Measurements from ENCODE around the gene DLG1. TPM values are rescaled to one million over a fixed set of nuclear protein-coding genes. Genes with fewer than 3 reads are reported as not detected.

DLG1 gene
- total and polyA plus RNA-seq, 8 donors = 17.9 to 173 (median 92.9) TPM

DNA sequence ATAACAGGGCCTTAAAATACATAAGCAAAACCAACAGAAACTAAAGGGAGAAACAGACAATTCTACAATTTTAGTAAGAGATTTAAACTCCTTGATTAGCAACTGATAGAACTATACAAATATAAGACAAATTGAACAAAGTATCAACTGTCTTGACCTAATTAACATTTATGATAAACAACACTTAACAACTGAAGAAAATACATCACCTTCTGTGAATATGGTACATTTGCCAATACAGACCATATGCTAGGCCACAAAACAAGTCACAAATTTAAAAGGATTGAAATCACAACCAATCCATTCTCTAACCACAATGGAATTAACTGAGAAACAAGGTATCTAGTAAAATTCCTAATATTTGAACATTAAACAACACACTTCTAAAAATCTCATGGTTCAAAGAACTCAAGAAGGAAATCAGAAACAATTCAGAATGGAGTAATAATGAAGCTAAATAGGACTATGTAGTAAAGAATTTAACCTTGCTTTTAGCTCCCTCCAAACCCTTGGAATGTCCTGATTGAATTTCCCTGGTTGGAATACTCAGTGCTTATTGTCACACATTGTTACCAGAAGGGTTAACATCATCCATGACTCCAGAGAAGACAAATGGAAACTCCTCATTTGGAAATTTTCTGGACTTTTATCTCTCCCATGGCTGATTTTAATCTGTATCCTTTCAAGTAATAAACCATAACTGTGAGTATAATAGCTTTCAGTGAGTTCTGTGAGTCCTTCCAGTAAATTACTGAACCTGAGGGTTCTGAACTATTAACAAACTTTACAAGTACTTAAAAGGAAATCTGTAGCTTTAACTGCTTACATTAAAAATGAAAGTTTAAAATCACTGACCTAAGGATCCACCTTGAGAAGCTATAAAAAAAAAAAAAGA is 88.8 kb downstream of the DLG1 start:
- Histone ChIP-seq H3K4me1 (peaks cover 0 to 41% (median 18%) of the 10 kb centered on the region in 4 donors), H3K9me3 (no peaks in the 10 kb centered on the region), H3K36me3 (no peaks in the 10 kb centered on the region), H3K27me3 (no peaks in the 10 kb centered on the region), H3K27ac (no peak overlapping the region), H3K4me3 (no peak overlapping the region)
- intact Hi-C loops (cut with DNase I; ENCODE audit: low total_unique reads) = no loop called here
- TF ChIP-seq POLR2AphosphoS5 (IDR thresholded peaks at IDR 0.05) = no peak
- TF ChIP-seq, protein P1, sequence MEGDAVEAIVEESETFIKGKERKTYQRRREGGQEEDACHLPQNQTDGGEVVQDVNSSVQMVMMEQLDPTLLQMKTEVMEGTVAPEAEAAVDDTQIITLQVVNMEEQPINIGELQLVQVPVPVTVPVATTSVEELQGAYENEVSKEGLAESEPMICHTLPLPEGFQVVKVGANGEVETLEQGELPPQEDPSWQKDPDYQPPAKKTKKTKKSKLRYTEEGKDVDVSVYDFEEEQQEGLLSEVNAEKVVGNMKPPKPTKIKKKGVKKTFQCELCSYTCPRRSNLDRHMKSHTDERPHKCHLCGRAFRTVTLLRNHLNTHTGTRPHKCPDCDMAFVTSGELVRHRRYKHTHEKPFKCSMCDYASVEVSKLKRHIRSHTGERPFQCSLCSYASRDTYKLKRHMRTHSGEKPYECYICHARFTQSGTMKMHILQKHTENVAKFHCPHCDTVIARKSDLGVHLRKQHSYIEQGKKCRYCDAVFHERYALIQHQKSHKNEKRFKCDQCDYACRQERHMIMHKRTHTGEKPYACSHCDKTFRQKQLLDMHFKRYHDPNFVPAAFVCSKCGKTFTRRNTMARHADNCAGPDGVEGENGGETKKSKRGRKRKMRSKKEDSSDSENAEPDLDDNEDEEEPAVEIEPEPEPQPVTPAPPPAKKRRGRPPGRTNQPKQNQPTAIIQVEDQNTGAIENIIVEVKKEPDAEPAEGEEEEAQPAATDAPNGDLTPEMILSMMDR (IDR thresholded peaks at IDR 0.05) = no peak
- no peak for TF ChIP-seq POLR2A (IDR thresholded peaks at IDR 0.05)
- TF ChIP-seq EP300 (IDR thresholded peaks at IDR 0.05) = no peak
- DNase-seq = no peak

GRCh38 chr3:197206913-197207312 is 91.5 kb downstream of the DLG1 start:
- 88 to 95% (median 94%) methylated on average over 9 of the region's 9 CpGs for WGBS, 5 donors
- no peaks in the 10 kb centered on the region for H3K9me3 ChIP-seq
- no peak overlapping the region for H3K4me3 ChIP-seq
- peaks cover 6 to 55% (median 32%) of the 10 kb centered on the region in 4 donors for H3K4me1 ChIP-seq
- H3K36me3 ChIP-seq = no peaks in the 10 kb centered on the region
- no peak for DNase-seq
- intact Hi-C loops (cut with DNase I; ENCODE audit: low total_unique reads) = no loop called here
- TF ChIP-seq POLR2A (IDR thresholded peaks at IDR 0.05) (no peak), EP300 (IDR thresholded peaks at IDR 0.05) (no peak), POLR2AphosphoS5 (IDR thresholded peaks at IDR 0.05) (no peak)
- TF ChIP-seq, protein P1 (IDR thresholded peaks at IDR 0.05) = no peak
- H3K27me3 ChIP-seq = no peaks in the 10 kb centered on the region
- H3K27ac ChIP-seq = no peak overlapping the region

DNA sequence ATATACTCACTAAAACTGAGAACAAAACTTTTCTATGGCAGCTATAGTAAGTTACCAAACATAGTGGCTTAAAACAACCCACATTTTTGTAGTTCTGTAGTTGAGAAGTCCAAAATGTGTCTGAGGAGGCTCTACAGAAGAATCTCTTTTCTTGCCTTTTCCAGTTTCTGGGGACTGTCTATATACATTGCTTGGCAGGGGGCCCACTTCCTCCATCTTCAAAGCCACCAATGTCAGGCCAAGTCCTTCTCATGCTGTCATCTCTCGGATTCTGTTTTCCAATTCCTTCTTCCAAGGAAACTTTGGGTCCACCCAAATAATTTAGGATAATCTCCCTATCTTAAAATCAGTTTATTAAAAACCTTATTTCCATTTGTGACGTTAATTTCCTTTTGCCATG is 92.7 kb downstream of the DLG1 start:
- intact Hi-C loops (cut with DNase I; ENCODE audit: low total_unique reads) = no loop called here
- H3K36me3 ChIP-seq = no peaks in the 10 kb centered on the region
- peaks cover 6 to 65% (median 37%) of the 10 kb centered on the region in 4 donors for H3K4me1 ChIP-seq
- 84 to 89% (median 86%) methylated on average over 2 of the region's 2 CpGs for WGBS, 5 donors
- H3K27ac ChIP-seq = no peak overlapping the region
- TF ChIP-seq EP300 (IDR thresholded peaks at IDR 0.05) = no peak
- TF ChIP-seq, protein P1 (IDR thresholded peaks at IDR 0.05) = no peak
- TF ChIP-seq POLR2AphosphoS5 (IDR thresholded peaks at IDR 0.05) = no peak
- TF ChIP-seq POLR2A (IDR thresholded peaks at IDR 0.05) = no peak
- no peaks in the 10 kb centered on the region for H3K27me3 ChIP-seq
- no peak overlapping the region for H3K4me3 ChIP-seq
- DNase-seq = no peak
- no peaks in the 10 kb centered on the region for H3K9me3 ChIP-seq

DNA sequence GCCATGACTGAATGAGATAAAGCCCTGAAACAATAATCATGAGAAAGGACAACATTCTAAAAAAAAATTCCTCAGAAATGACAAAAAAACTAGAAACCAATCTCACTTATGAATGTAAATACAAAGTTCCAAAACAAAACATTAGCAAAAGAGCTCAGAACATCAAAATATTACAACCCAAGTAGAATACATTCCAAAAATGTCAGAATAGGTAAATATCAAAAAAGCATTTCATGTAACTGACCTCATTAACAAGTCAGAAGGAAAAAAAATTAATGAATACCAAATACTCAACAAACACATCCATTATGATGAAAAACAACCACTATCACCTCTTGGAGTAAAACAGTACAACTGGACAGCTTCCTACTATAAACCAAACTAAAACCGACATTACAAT is 93.1 kb downstream of the DLG1 start:
- WGBS, 5 donors = 78 to 93% (median 85%) methylated on average over 1 of the region's 1 CpG
- Histone ChIP-seq H3K27me3 (no peaks in the 10 kb centered on the region), H3K4me3 (no peak overlapping the region), H3K36me3 (no peaks in the 10 kb centered on the region), H3K27ac (no peak overlapping the region), H3K9me3 (no peaks in the 10 kb centered on the region), H3K4me1 (peaks cover 6 to 70% (median 37%) of the 10 kb centered on the region in 4 donors)
- no peak for TF ChIP-seq POLR2AphosphoS5 (IDR thresholded peaks at IDR 0.05)
- TF ChIP-seq, protein P1 (IDR thresholded peaks at IDR 0.05) = no peak
- no peak for TF ChIP-seq POLR2A (IDR thresholded peaks at IDR 0.05)
- TF ChIP-seq EP300 (IDR thresholded peaks at IDR 0.05) = no peak
- no peak for DNase-seq
- intact Hi-C loops (cut with DNase I; ENCODE audit: low total_unique reads) = no loop called here

Measured in stomach (tissue), 9 donors.